GM21447 (cell line): ENCODE results near the gene DNASE1L3.

ENCODE experiments used
- ATAC-seq: cut with Tn5 transposase; IDR thresholded peaks from one replicate; pipeline ENCODE4 v1.9.1; 2021; ENCODE audit not compliant: unreplicated experiment

Gene DNASE1L3

GRCh38 chr3:58164199-58164879 lies 46.4 kb downstream of the DNASE1L3 start:
- no peak for ATAC-seq

- ATAC-seq = no peak
These were observed 47.5 kb downstream of the DNASE1L3 start for GRCh38 chr3:58163234-58163633.

- no peak for ATAC-seq
These were observed 49.1 kb downstream of the DNASE1L3 start for GRCh38 chr3:58161435-58162398.

- no peak for ATAC-seq
These were observed 50.4 kb downstream of the DNASE1L3 start for GRCh38 chr3:58160399-58160798.

GRCh38 chr3:58158442-58159153 lies 52.2 kb downstream of the DNASE1L3 start:
- ATAC-seq = no peak

GRCh38 chr3:58157700-58158099 lies 53.1 kb downstream of the DNASE1L3 start:
- no peak for ATAC-seq

GRCh38 chr3:58155838-58156237 lies 54.9 kb downstream of the DNASE1L3 start:
- no peak for ATAC-seq

- ATAC-seq = no peak
These were observed 55.9 kb downstream of the DNASE1L3 start for GRCh38 chr3:58154626-58155449.

GRCh38 chr3:58153371-58153770 lies 57.4 kb downstream of the DNASE1L3 start:
- ATAC-seq = no peak

- ATAC-seq = no peak
These were observed 58.4 kb downstream of the DNASE1L3 start for GRCh38 chr3:58152225-58153015.

GRCh38 chr3:58151637-58152036 lies 59.1 kb downstream of the DNASE1L3 start:
- ATAC-seq = no peak

- ATAC-seq = no peak
These were observed 60.0 kb downstream of the DNASE1L3 start for GRCh38 chr3:58150810-58151199.

GRCh38 chr3:58150130-58150809 lies 60.5 kb downstream of the DNASE1L3 start:
- no peak for ATAC-seq

GRCh38 chr3:58148049-58148448 lies 62.7 kb downstream of the DNASE1L3 start:
- ATAC-seq = no peak

GRCh38 chr3:58144478-58145325 lies 66.1 kb downstream of the DNASE1L3 start:
- ATAC-seq = no peak

- ATAC-seq = no peak
These were observed 67.2 kb downstream of the DNASE1L3 start for GRCh38 chr3:58143417-58144055.
